Measurements from ENCODE around the gene FAT1.
"Not testable (repeated sequence)": the region's sequence is repeated elsewhere in the genome, so short reads cannot be mapped to it uniquely, and the experiment has no call there.

Gene FAT1

DNA sequence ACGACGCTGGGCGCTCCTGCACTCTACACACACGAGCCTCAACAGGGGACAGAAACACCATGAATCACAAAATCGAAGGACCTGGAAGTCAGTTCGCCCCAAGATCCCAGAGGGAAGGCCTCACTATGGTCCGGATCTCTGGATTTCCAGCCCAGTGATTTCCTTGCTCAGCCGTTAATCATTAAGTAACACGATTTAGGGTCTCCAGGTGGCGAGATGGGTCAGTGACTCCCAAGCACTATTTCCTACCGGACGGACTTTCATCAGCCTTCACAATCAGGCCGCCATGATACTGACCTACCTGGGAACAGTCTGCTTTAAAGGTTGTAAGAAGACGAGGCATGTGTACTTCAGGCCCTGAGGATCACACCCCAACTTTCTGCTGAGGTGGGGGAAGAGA, 63.7 kb downstream of the FAT1 start:
- Mint-ChIP-seq H3K4me1 (peaks cover 30% of the 10 kb centered on the region), H3K27me3 (ENCODE audit: low read depth, poor library complexity) (no peaks in the 10 kb centered on the region), H3K36me3 (ENCODE audit: low read depth) (peaks cover 73% of the 10 kb centered on the region), H3K4me3 (no peak overlapping the region), H3K9me3 (no peaks in the 10 kb centered on the region), H3K27ac (peak overlapping the region; percentile 93)
- TF ChIP-seq, protein P1, sequence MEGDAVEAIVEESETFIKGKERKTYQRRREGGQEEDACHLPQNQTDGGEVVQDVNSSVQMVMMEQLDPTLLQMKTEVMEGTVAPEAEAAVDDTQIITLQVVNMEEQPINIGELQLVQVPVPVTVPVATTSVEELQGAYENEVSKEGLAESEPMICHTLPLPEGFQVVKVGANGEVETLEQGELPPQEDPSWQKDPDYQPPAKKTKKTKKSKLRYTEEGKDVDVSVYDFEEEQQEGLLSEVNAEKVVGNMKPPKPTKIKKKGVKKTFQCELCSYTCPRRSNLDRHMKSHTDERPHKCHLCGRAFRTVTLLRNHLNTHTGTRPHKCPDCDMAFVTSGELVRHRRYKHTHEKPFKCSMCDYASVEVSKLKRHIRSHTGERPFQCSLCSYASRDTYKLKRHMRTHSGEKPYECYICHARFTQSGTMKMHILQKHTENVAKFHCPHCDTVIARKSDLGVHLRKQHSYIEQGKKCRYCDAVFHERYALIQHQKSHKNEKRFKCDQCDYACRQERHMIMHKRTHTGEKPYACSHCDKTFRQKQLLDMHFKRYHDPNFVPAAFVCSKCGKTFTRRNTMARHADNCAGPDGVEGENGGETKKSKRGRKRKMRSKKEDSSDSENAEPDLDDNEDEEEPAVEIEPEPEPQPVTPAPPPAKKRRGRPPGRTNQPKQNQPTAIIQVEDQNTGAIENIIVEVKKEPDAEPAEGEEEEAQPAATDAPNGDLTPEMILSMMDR (IDR thresholded peaks at IDR 0.05) = no peak
- DNase-seq = peak; percentile 10

DNA sequence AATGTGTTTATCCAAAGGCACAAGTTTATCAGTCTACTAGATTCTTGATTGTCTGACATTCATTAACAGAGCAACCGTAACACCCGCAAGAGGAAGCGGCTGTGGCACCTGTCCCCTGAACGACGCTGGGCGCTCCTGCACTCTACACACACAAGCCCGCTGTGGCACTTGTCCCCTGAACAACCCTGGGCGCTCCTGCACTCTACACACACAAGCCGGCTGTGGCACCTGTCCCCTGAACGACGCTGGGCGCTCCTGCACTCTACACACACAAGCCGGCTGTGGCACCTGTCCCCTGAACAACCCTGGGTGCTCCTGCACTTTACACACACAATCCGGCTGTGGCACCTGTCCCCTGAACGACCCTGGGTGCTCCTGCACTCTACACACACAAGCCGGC, 64.2 kb downstream of the FAT1 start:
- not testable (repeated sequence) for H3K9me3 Mint-ChIP-seq; H3K27me3 Mint-ChIP-seq (ENCODE audit: low read depth, poor library complexity); H3K4me3 Mint-ChIP-seq; DNase-seq; H3K27ac Mint-ChIP-seq
- Mint-ChIP-seq H3K4me1 (peaks cover 30% of the 10 kb centered on the region), H3K36me3 (ENCODE audit: low read depth) (peaks cover 75% of the 10 kb centered on the region)

DNA sequence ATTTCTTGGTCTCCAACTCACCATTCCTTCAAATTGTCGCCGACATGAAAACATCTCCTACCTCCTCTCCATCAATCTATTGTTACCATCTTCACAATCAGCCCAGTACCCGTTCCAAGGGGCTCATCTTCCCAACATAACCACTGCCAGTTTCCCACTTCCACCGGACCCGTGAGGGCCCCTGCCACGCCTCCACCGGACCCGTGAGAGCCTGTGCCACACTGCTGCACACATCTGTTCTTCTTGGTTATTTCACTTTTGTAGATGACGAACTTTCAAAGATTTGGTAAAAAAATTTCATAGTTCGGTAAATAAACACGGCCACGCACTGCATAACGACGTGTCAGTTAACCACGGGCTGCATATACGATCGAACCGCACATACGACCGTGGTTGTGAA, 65.0 kb downstream of the FAT1 start:
- peaks cover 30% of the 10 kb centered on the region for H3K4me1 Mint-ChIP-seq
- H3K27me3 Mint-ChIP-seq (ENCODE audit: low read depth, poor library complexity) = no peaks in the 10 kb centered on the region
- H3K9me3 Mint-ChIP-seq = no peaks in the 10 kb centered on the region
- no peak overlapping the region for H3K27ac Mint-ChIP-seq
- no peak overlapping the region for H3K4me3 Mint-ChIP-seq
- TF ChIP-seq, protein P1 (IDR thresholded peaks at IDR 0.05) = no peak
- H3K36me3 Mint-ChIP-seq (ENCODE audit: low read depth) = peaks cover 75% of the 10 kb centered on the region
- no peak for DNase-seq

DNA sequence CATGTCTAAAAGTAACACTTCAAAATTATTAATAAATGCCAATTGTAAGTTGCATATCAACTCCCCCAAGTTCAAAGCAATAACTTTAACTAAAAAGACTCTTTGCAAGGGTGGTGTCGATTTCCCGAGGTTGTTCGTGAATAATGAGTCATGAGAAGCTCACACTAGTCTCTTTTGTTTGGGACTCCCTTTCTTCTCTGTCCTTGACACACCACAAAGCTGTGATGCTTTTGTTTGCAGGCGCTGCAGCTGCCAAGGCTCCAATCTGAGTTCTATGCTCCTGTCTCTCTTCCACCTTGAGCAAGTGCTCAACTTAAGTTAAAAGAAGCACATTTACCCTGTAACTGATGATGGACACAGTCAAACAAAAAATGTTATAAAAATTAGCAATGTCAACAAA, 65.9 kb downstream of the FAT1 start:
- H3K27ac Mint-ChIP-seq = peak overlapping the region; percentile 58
- no peaks in the 10 kb centered on the region for H3K9me3 Mint-ChIP-seq
- no peak overlapping the region for H3K4me3 Mint-ChIP-seq

DNA sequence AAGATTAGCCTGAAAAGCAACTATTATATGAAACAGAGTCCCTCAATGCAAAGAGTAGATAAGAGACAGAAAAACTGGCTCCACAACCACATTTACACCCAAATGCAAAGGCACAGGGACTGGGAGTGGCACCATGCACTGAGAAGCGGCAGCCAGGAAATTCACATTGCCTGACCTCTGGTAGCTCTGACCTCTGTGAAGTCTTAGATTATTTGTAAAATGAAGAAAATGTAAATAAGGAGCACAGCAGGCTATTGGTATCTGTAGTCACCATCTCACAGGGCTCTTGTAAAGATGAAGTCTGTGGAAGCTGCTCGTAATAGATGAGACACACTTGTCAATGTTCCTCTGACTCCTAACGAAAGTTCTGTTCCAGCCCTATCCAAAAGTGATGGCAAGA, 69.7 kb downstream of the FAT1 start:
- Mint-ChIP-seq H3K9me3 (no peaks in the 10 kb centered on the region), H3K27me3 (ENCODE audit: low read depth, poor library complexity) (no peaks in the 10 kb centered on the region), H3K4me1 (peaks cover 34% of the 10 kb centered on the region), H3K36me3 (ENCODE audit: low read depth) (peaks cover 76% of the 10 kb centered on the region), H3K4me3 (no peak overlapping the region), H3K27ac (peak overlapping the region; percentile 21)
- no peak for DNase-seq
- TF ChIP-seq, protein P1 (IDR thresholded peaks at IDR 0.05) = no peak

More for the DNA sequence above, 65.9 kb downstream of the FAT1 start:
- Mint-ChIP-seq H3K4me1 (peaks cover 30% of the 10 kb centered on the region), H3K27me3 (ENCODE audit: low read depth, poor library complexity) (no peaks in the 10 kb centered on the region), H3K36me3 (ENCODE audit: low read depth) (peaks cover 76% of the 10 kb centered on the region)
- TF ChIP-seq, protein P1 (IDR thresholded peaks at IDR 0.05) = no peak
- DNase-seq = no peak

DNA sequence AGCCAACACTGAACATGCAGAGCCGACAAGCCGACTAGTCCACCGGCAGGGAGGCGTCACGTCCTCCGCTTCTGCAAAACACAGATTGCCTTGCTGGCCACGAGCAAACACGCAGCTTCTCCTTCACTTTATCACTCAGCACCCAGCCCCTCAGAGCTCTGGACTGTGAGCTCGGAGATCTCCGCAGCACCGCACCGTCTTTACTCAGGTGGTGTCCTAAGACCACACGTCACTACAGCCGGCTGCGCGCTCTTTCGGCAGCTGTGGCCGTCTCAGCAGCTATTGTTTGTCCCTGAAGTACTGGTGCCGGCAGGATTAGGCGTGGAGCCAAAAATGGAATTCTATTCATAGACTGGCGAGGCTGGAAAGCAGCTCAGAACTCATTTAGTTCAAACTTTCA, 72.0 kb downstream of the FAT1 start:
- Mint-ChIP-seq H3K4me1 (peaks cover 22% of the 10 kb centered on the region), H3K4me3 (no peak overlapping the region), H3K36me3 (ENCODE audit: low read depth) (peaks cover 76% of the 10 kb centered on the region), H3K27ac (peak overlapping the region; percentile 66), H3K9me3 (no peaks in the 10 kb centered on the region), H3K27me3 (ENCODE audit: low read depth, poor library complexity) (no peaks in the 10 kb centered on the region)
- DNase-seq = no peak
- TF ChIP-seq, protein P1 (IDR thresholded peaks at IDR 0.05) = no peak

Data from nephron progenitor cell (in vitro differentiated cells).